ENCODE results near the gene CS. TPM values are rescaled to one million over a fixed set of nuclear protein-coding genes. Genes with fewer than 3 reads are reported as not detected.

The CS gene
- total RNA-seq, 1 donor from 2014 or later = 156 TPM

- no peak for DNase-seq (ENCODE audit: extremely low read depth, low read depth, low spot score)
Observed at GRCh38 chr12:56221757-56222530, 78.2 kb downstream of the CS start, which contains the start of gene RNF41. Gene RNF41 (minus strand): TSS chr12:56221922. CDS start chr12:56214047, 7,875 bp downstream.

Other genes with a start within 250 kb of the CS start
- 0.53 TPM in 1 of 2 replicates, not detected in the other for gene ERBB3, start 220.2 kb downstream of the CS start, total RNA-seq
- gene PA2G4, start 195.8 kb downstream of the CS start, total RNA-seq = 113 and 125 TPM in 2 replicates
- 1,895 and 2,713 TPM in 2 replicates for gene RPL41, start 183.7 kb downstream of the CS start, total RNA-seq
- gene ZC3H10, start 182.1 kb downstream of the CS start, total RNA-seq = 3.0 and 4.1 TPM in 2 replicates
- gene ESYT1, start 172.1 kb downstream of the CS start, total RNA-seq = 269 and 275 TPM in 2 replicates
- gene MYL6B, start 147.7 kb downstream of the CS start, total RNA-seq = 103 and 104 TPM in 2 replicates
- gene MYL6, start 142.0 kb downstream of the CS start, total RNA-seq = 2,948 and 3,870 TPM in 2 replicates
- gene SMARCC2, start 110.8 kb downstream of the CS start, total RNA-seq = 51.1 and 78.9 TPM in 2 replicates
- gene RNF41, start 78.4 kb downstream of the CS start, total RNA-seq = 40.5 and 41.5 TPM in 2 replicates
- 26.7 and 33.5 TPM in 2 replicates for gene NABP2, start 76.0 kb downstream of the CS start, total RNA-seq
- gene SLC39A5, start 70.3 kb downstream of the CS start, total RNA-seq = not detected in 2 replicates
- 34.4 and 55.6 TPM in 2 replicates for gene ANKRD52, start 41.9 kb downstream of the CS start, total RNA-seq
- 9.2 and 15.9 TPM in 2 replicates for gene COQ10A, start 33.4 kb downstream of the CS start, total RNA-seq
- 112 and 135 TPM in 2 replicates for gene CNPY2, start 15.7 kb upstream of the CS start, total RNA-seq
- gene PAN2, start 33.7 kb upstream of the CS start, total RNA-seq = 15.6 and 18.4 TPM in 2 replicates
- gene IL23A, start 38.6 kb upstream of the CS start, total RNA-seq = 3.0 TPM in 1 of 2 replicates, not detected in the other
- 76.0 and 104 TPM in 2 replicates for gene STAT2, start 59.8 kb upstream of the CS start, total RNA-seq
- not detected in 2 replicates for gene APOF, start 62.5 kb upstream of the CS start, total RNA-seq
- 7.4 and 13.9 TPM in 2 replicates for gene TIMELESS, start 149.1 kb upstream of the CS start, total RNA-seq
- 0.15 TPM in 1 of 2 replicates, not detected in the other for gene MIP, start 154.3 kb upstream of the CS start, total RNA-seq
- gene SPRYD4, start 168.2 kb upstream of the CS start, total RNA-seq = 1.7 TPM in 2 replicates
- gene GLS2, start 187.8 kb upstream of the CS start, total RNA-seq = 0.58 TPM in 1 of 2 replicates, not detected in the other
- 56.5 and 75.8 TPM in 2 replicates for gene RBMS2, start 221.5 kb upstream of the CS start, total RNA-seq